Smooth muscle cell (in vitro differentiated cells): ENCODE results near the gene NUDT5. TPM values are rescaled to one million over a fixed set of nuclear protein-coding genes. Genes with fewer than 3 reads are reported as not detected.

ENCODE experiments used
- DNase-seq: peaks from one replicate; lab custom pipeline; 2025; ENCODE audit not compliant: unreplicated experiment; lab: John Stamatoyannopoulos, UW
- H2AFZ ChIP-seq: fragments of 200-600 bp; sonication (generic); 2 replicates; pipeline ENCODE4 v1.6.0; 2016; ENCODE audit warnings: antibody characterized with exemption, low read depth, mild to moderate bottlenecking
- H3F3A ChIP-seq: fragments of 200-600 bp; sonication (generic); 2 replicates; pipeline ENCODE4 v1.6.0; 2017; ENCODE audit warnings: antibody characterized with exemption, low read depth
- H3K27ac ChIP-seq: fragments of 200-600 bp; sonication (generic); 2 replicates; pipeline ENCODE4 v1.5.1; 2016; ENCODE audit warnings: low read depth, mild to moderate bottlenecking
- H3K27me3 ChIP-seq: fragments of 200-600 bp; sonication (generic); 2 replicates; pipeline ENCODE4 v1.6.1; 2016; ENCODE audit warnings: low read depth, mild to moderate bottlenecking
- H3K36me3 ChIP-seq: fragments of 200-600 bp; sonication (generic); 2 replicates; pipeline ENCODE4 v1.5.1; 2016; ENCODE audit warnings: low read depth
- H3K4me1 ChIP-seq: fragments of 200-600 bp; sonication (generic); 2 replicates; pipeline ENCODE4 v1.5.1; 2016; ENCODE audit warnings: low read depth
- H3K4me2 ChIP-seq: fragments of 200-600 bp; sonication (generic); 2 replicates; pipeline ENCODE4 v1.6.0; 2016; ENCODE audit warnings: mild to moderate bottlenecking
- H3K4me3 ChIP-seq: fragments of 200-600 bp; sonication (generic); 2 replicates; pipeline ENCODE4 v1.5.1; 2016; ENCODE audit warnings: mild to moderate bottlenecking
- H3K79me2 ChIP-seq: fragments of 200-600 bp; sonication (generic); 2 replicates; pipeline ENCODE4 v1.6.0; 2016; ENCODE audit warnings: low read depth, mild to moderate bottlenecking
- H3K9ac ChIP-seq: fragments of 200-600 bp; sonication (generic); 2 replicates; pipeline ENCODE4 v1.6.0; 2016; ENCODE audit warnings: low read depth
- H3K9me3 ChIP-seq: fragments of 200-600 bp; sonication (generic); replicated peaks from 2 replicates; pipeline ENCODE4 v1.5.1; 2016; ENCODE audit warnings: low read depth
- H4K20me1 ChIP-seq: fragments of 200-600 bp; sonication (generic); 2 replicates; pipeline ENCODE4 v1.6.0; 2016; ENCODE audit warnings: low read depth
- CTCF ChIP-seq: fragments of 200-600 bp; sonication (generic); IDR thresholded peaks from 2 replicates; pipeline ENCODE4 v1.5.1; 2017; ENCODE audit warnings: borderline replicate concordance, mild to moderate bottlenecking, antibody characterized with exemption; ENCODE audit not compliant: insufficient read depth, poor library complexity, severe bottlenecking
- WGBS: methylation state at CpG from one replicate; pipeline ENCODE4 v1.1.7; 2016; ENCODE audit warnings: low lambda C conversion rate; 5-methylcytosine and 5-hydroxymethylcytosine counted together
- polyA plus RNA-seq: library from polyadenylated mRNA; unstranded; fragments of >200 nt; fragmentation: Nextera tagmentation; extraction: Ambion mirVana; gene quantifications from 2 replicates; pipeline ENCODE4 v1.2.1, GENCODE V29; 2016
- total RNA-seq: library from RNA; depleted of rRNA; stranded (reverse); fragments of >200 nt; gene quantifications from 2 replicates; pipeline ENCODE4 v1.2.3, GENCODE V29; 2014

NUDT5 gene
- total and polyA plus RNA-seq, 2 experiments from 2014 or later, result 64.8 to 89.6 TPM

- H3K4me2 ChIP-seq, result no peak overlapping the region
- H3K27me3 ChIP-seq, result no peaks in the 10 kb centered on the region
- no peaks in the 10 kb centered on the region for H3K4me1 ChIP-seq
- H3K36me3 ChIP-seq, result peaks cover 8% of the 10 kb centered on the region
- no peaks in the 10 kb centered on the region for H4K20me1 ChIP-seq
- H3K9ac ChIP-seq, result no peak overlapping the region
- no peak for TF ChIP-seq CTCF
- H3K4me3 ChIP-seq, result no peak overlapping the region
- no peak overlapping the region for H3K27ac ChIP-seq
- no peak for DNase-seq
- H3F3A ChIP-seq, result no peaks in the 10 kb centered on the region
- no peaks in the 10 kb centered on the region for H3K9me3 ChIP-seq
- 96% methylated on average over 14 of the region's 14 CpGs for WGBS
- H2AFZ ChIP-seq, result no peak overlapping the region
- no peaks in the 10 kb centered on the region for H3K79me2 ChIP-seq
Measured at GRCh38 chr10:12156367-12157123, 39.1 kb downstream of the NUDT5 start.

- Histone ChIP-seq H2AFZ (no peak overlapping the region), H3K4me1 (no peaks in the 10 kb centered on the region), H3K4me2 (no peak overlapping the region), H3F3A (no peaks in the 10 kb centered on the region), H3K4me3 (no peak overlapping the region), H3K9ac (no peak overlapping the region), H3K36me3 (peaks cover 8% of the 10 kb centered on the region), H3K9me3 (no peaks in the 10 kb centered on the region), H3K27ac (no peak overlapping the region), H3K27me3 (no peaks in the 10 kb centered on the region), H4K20me1 (no peaks in the 10 kb centered on the region), H3K79me2 (no peaks in the 10 kb centered on the region)
- DNase-seq, result no peak
- WGBS, result 96% methylated on average over 6 of the region's 6 CpGs
- no peak for TF ChIP-seq CTCF
Measured at GRCh38 chr10:12154516-12154915, 41.2 kb downstream of the NUDT5 start.

GRCh38 chr10:12150163-12150562 lies 45.5 kb downstream of the NUDT5 start:
- H4K20me1 ChIP-seq, result no peaks in the 10 kb centered on the region
- no peak overlapping the region for H2AFZ ChIP-seq
- DNase-seq, result no peak
- TF ChIP-seq CTCF, result no peak
- H3K4me2 ChIP-seq, result no peak overlapping the region
- no peaks in the 10 kb centered on the region for H3F3A ChIP-seq
- 83% methylated on average over 4 of the region's 4 CpGs for WGBS
- H3K27ac ChIP-seq, result no peak overlapping the region
- H3K79me2 ChIP-seq, result no peaks in the 10 kb centered on the region
- H3K4me1 ChIP-seq, result no peaks in the 10 kb centered on the region
- no peak overlapping the region for H3K9ac ChIP-seq
- H3K27me3 ChIP-seq, result no peaks in the 10 kb centered on the region
- H3K36me3 ChIP-seq, result no peaks in the 10 kb centered on the region
- no peaks in the 10 kb centered on the region for H3K9me3 ChIP-seq
- H3K4me3 ChIP-seq, result no peak overlapping the region

- WGBS, result 96% methylated on average over 3 of the region's 3 CpGs
- Histone ChIP-seq H3K36me3 (peaks cover 7% of the 10 kb centered on the region), H3K9me3 (no peaks in the 10 kb centered on the region), H2AFZ (no peak overlapping the region), H3K4me1 (no peaks in the 10 kb centered on the region), H3K4me2 (no peak overlapping the region), H3K9ac (no peak overlapping the region), H3K27ac (no peak overlapping the region), H4K20me1 (no peaks in the 10 kb centered on the region), H3K4me3 (no peak overlapping the region), H3F3A (no peaks in the 10 kb centered on the region), H3K27me3 (no peaks in the 10 kb centered on the region), H3K79me2 (no peaks in the 10 kb centered on the region)
- no peak for TF ChIP-seq CTCF
- DNase-seq, result no peak
Measured at GRCh38 chr10:12144538-12144937, 51.2 kb downstream of the NUDT5 start.
